ENCODE measurements around the gene OR6M1. TPM values are rescaled to one million over a fixed set of nuclear protein-coding genes. Genes with fewer than 3 reads are reported as not detected.

The OR6M1 gene
- total and polyA plus RNA-seq, 9 of the 15 experiments (the other 6 are each of a cell fraction or from before 2014, with no cell fraction given), result not detected

GRCh38 chr11:123770712-123771111 lies 35.4 kb downstream of the OR6M1 start:
- DNase-seq (ENCODE audit: extremely low read depth in 1 of 4, low spot score in 3 of 4) (no peak), ATAC-seq (no peak), FAIRE-seq (no peak)
- no peaks in the 10 kb centered on the region for H3K9me3 ChIP-seq (replicated peaks; ENCODE audit: control insufficient read depth, insufficient read depth, low read depth, low read length)
- POLR2A ChIA-PET, result no interaction called here
- no peaks in the 10 kb centered on the region for H3K79me2 ChIP-seq (ENCODE audit: control insufficient read depth, insufficient read depth, low read length)
- no peaks in the 10 kb centered on the region for H3K36me3 ChIP-seq (ENCODE audit: control insufficient read depth, insufficient read depth, low read length)
- no peaks in the 10 kb centered on the region for H4K20me1 ChIP-seq (replicated peaks; ENCODE audit: control insufficient read depth, insufficient read depth, low read length)
- no peak overlapping the region for H3K9ac ChIP-seq (ENCODE audit: insufficient read depth in 1 of 2, low read depth in 2 of 2, low read length in 2 of 2)
- H2AFZ ChIP-seq (ENCODE audit: low read depth, low read length), result no peak overlapping the region
- CTCF ChIA-PET (ENCODE audit: low intra/inter-chr PET ratio), result no interaction called here
- no peaks in the 10 kb centered on the region for H3K4me1 ChIP-seq (replicated peaks in 1 of 2; ENCODE audit: control insufficient read depth in 2 of 2, insufficient read depth in 2 of 2, low read length in 2 of 2)
- TF ChIP-seq ARID4B (CRISPR knock-in tag; IDR thresholded peaks at IDR 0.05) (no peak), ZNF41 (CRISPR knock-in tag; conservative IDR thresholded peaks at IDR 0.05) (no peak), POLR2AphosphoS2 (IDR thresholded peaks at IDR 0.05; ENCODE audit: low read length) (no peak), RFX7 (CRISPR knock-in tag; IDR thresholded peaks at IDR 0.05) (no peak), KLF6 (CRISPR knock-in tag; IDR thresholded peaks at IDR 0.05; ENCODE audit: borderline replicate concordance) (no peak), BCOR (IDR thresholded peaks at IDR 0.05) (no peak), TEAD1 (CRISPR knock-in tag; IDR thresholded peaks at IDR 0.05) (no peak), PTTG1 (tag; IDR thresholded peaks at IDR 0.05; ENCODE audit: low read depth) (no peak)
- no peaks in the 10 kb centered on the region for H3K9me1 ChIP-seq (ENCODE audit: control insufficient read depth, insufficient read depth, low read length)
- H3K27me3 ChIP-seq (ENCODE audit: control insufficient read depth in 2 of 2, insufficient read depth in 2 of 2, low read length in 2 of 2), result no peaks in the 10 kb centered on the region
- intact Hi-C loops (cut with micrococcal nuclease), result no loop called here
- in situ Hi-C loops (cut with MboI), result no loop called here
- H3K4me3 ChIP-seq, result no peak overlapping the region
- no peak overlapping the region for H3K27ac ChIP-seq (ENCODE audit: extremely low read depth, low read depth, low read length)
- BruUV-seq (replicated peaks), result no TSS peak
- H3K4me2 ChIP-seq (ENCODE audit: insufficient read depth, low read length), result no peak overlapping the region

Data from K562 (cell line).